SK-N-SH treated with all-trans-retinoic acid at 6 μM for 48 hours (cell line): ENCODE results near the gene FOXRED2.

Source experiments
- ATAC-seq: fragments of 200-7000 bp; cut with Tn5 transposase; 3 replicates; pipeline ENCODE4 v1.9.1; 2020; ENCODE audit warnings: mild to moderate bottlenecking, moderate library complexity
- ARNTL ChIP-seq: fragments of 450-650 bp; formaldehyde crosslinking; IDR thresholded peaks from 2 replicates; pipeline ENCODE4 v1.5.0; 2020; ENCODE audit warnings: low read depth, mild to moderate bottlenecking, moderate library complexity, borderline replicate concordance
- BACH2 ChIP-seq: fragments of 250-450 bp; sonication (Bioruptor Pico); IDR thresholded peaks from 2 replicates; pipeline ENCODE4 v1.9.0; 2021; ENCODE audit warnings: mild to moderate bottlenecking, borderline replicate concordance
- CSDC2 ChIP-seq: fragments of 250-450 bp; sonication (Bioruptor Pico); IDR thresholded peaks from 2 replicates; pipeline ENCODE4 v1.5.0; 2020; ENCODE audit warnings: mild to moderate bottlenecking, moderate library complexity
- ESRRG ChIP-seq: fragments of 250-450 bp; sonication (Bioruptor Pico); IDR thresholded peaks from 2 replicates; pipeline ENCODE4 v1.6.1; 2021; ENCODE audit warnings: mild to moderate bottlenecking
- ISL1 ChIP-seq: fragments of 250-450 bp; sonication (Bioruptor Pico); IDR thresholded peaks from 2 replicates; pipeline ENCODE4 v2.1.2; 2022; ENCODE audit warnings: mild to moderate bottlenecking, moderate library complexity
- PPARA ChIP-seq: fragments of 250-450 bp; sonication (Bioruptor Pico); IDR thresholded peaks from 2 replicates; pipeline ENCODE4 v1.5.0; 2020; ENCODE audit warnings: mild to moderate bottlenecking, borderline replicate concordance
- SNAI2 ChIP-seq: fragments of 250-450 bp; sonication (Bioruptor Pico); IDR thresholded peaks from 2 replicates; pipeline ENCODE4 v1.5.0; 2020; ENCODE audit warnings: mild to moderate bottlenecking, moderate library complexity
- TOX ChIP-seq: fragments of 250-450 bp; sonication (Bioruptor Pico); IDR thresholded peaks from 2 replicates; pipeline ENCODE4 v1.8.0; 2021; ENCODE audit warnings: mild to moderate bottlenecking, moderate library complexity, borderline replicate concordance
- ZC3H10 ChIP-seq: fragments of 250-450 bp; sonication (Bioruptor Pico); IDR thresholded peaks from 2 replicates; pipeline ENCODE4 v1.5.1; 2021; ENCODE audit warnings: mild to moderate bottlenecking, moderate library complexity
- ZFP30 ChIP-seq: fragments of 450-650 bp; formaldehyde crosslinking; IDR thresholded peaks from 2 replicates; pipeline ENCODE4 v1.5.0; 2022; ENCODE audit warnings: mild to moderate bottlenecking, moderate library complexity
- ZNF70 ChIP-seq: fragments of 450-650 bp; formaldehyde crosslinking; IDR thresholded peaks from 2 replicates; pipeline ENCODE4 v1.5.0; 2020; ENCODE audit warnings: mild to moderate bottlenecking, moderate library complexity
- ZNF8 ChIP-seq: fragments of 450-650 bp; formaldehyde crosslinking; IDR thresholded peaks from 2 replicates; pipeline ENCODE4 v1.5.0; 2020; ENCODE audit warnings: mild to moderate bottlenecking, moderate library complexity
- TF ChIP-seq, protein P1 (sequence below): fragments of 250-450 bp; sonication (Bioruptor Pico); IDR thresholded peaks from 2 replicates; pipeline ENCODE4 v1.5.1; 2020; ENCODE audit warnings: low read depth, mild to moderate bottlenecking, moderate library complexity
- TF ChIP-seq, protein P2 (sequence below): fragments of 250-450 bp; sonication (Bioruptor Pico); IDR thresholded peaks from 2 replicates; pipeline ENCODE4 v1.8.0; 2020; ENCODE audit warnings: mild to moderate bottlenecking, moderate library complexity, borderline replicate concordance
- TF ChIP-seq, protein P3 (sequence below): fragments of 250-450 bp; sonication (Bioruptor Pico); IDR thresholded peaks from 2 replicates; pipeline ENCODE4 v1.8.0; 2021; ENCODE audit warnings: low read depth, mild to moderate bottlenecking, moderate library complexity, borderline replicate concordance

The FOXRED2 gene

DNA sequence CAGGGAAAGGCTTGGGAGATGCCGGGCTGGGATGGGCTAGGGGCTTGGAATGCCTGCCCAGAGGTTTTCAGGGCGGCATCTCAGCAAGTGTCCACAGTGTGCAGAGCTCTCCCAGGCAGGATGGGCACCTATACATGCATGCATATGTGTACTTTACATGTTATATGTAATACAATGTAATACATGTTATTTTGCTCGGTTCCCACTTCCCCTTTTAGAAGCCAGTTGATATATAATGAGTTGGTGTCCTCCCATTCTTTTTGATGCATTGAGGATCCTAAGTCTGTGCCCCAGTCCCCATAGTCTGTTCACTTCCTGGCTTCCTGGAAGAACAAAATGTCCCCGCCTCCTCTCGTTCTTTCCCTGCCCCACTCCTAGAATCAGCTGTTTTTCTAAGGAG, 42.2 kb upstream of the FOXRED2 start:
- no peak for ATAC-seq
- TF ChIP-seq ZNF70 (CRISPR knock-in tag) (no peak), ZC3H10 (CRISPR knock-in tag) (no peak), ARNTL (CRISPR knock-in tag) (no peak), ESRRG (CRISPR knock-in tag) (no peak), ISL1 (no peak)
- TF ChIP-seq, protein P1, sequence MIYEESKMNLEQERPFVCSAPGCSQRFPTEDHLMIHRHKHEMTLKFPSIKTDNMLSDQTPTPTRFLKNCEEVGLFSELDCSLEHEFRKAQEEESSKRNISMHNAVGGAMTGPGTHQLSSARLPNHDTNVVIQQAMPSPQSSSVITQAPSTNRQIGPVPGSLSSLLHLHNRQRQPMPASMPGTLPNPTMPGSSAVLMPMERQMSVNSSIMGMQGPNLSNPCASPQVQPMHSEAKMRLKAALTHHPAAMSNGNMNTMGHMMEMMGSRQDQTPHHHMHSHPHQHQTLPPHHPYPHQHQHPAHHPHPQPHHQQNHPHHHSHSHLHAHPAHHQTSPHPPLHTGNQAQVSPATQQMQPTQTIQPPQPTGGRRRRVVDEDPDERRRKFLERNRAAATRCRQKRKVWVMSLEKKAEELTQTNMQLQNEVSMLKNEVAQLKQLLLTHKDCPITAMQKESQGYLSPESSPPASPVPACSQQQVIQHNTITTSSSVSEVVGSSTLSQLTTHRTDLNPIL (CRISPR knock-in tag), result no peak
- TF ChIP-seq, protein P2, sequence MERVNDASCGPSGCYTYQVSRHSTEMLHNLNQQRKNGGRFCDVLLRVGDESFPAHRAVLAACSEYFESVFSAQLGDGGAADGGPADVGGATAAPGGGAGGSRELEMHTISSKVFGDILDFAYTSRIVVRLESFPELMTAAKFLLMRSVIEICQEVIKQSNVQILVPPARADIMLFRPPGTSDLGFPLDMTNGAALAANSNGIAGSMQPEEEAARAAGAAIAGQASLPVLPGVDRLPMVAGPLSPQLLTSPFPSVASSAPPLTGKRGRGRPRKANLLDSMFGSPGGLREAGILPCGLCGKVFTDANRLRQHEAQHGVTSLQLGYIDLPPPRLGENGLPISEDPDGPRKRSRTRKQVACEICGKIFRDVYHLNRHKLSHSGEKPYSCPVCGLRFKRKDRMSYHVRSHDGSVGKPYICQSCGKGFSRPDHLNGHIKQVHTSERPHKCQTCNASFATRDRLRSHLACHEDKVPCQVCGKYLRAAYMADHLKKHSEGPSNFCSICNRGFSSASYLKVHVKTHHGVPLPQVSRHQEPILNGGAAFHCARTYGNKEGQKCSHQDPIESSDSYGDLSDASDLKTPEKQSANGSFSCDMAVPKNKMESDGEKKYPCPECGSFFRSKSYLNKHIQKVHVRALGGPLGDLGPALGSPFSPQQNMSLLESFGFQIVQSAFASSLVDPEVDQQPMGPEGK (CRISPR knock-in tag), result no peak

DNA sequence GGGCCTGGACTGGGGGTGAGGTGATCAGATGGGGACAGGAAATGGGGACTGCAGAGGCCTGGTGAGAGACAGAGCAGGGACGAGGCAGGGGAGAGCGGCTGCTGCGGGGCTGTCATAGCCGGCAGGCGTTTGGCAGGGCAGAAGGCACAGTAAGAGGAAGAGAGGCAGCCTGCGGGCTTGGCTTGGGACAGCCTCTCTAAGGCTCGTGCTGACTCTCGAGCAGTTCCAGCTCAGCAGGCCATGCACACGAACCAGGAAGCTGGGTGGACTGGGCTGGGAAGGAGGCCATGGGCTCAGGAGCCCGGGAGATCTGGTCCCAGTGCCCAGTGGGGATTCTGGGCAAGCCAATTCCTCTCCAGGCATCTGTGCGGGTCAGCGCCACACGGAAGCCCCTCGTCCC, 41.8 kb upstream of the FOXRED2 start:
- TF ChIP-seq ZC3H10 (CRISPR knock-in tag) (no peak), ESRRG (CRISPR knock-in tag) (no peak)
- no peak for ATAC-seq

DNA sequence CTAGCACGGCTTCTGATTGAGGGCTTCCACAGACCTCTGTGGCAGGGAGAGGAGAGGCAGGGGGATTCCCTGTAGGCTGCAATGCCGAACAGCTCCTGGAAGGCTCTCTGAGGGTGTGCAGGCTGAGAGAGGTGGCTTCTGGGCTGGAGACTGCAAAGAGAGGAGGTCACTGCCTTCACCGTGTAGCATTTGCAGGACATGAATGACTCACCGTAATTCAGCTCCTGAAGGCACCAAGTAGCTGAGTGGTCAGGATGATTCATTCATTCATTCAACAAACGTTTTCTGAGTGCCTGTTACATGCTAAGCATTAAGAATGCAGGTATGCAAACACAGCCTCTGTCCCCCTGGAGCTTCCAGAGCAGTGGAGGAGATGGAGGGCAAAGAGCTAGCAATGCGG, 40.1 kb upstream of the FOXRED2 start:
- no peak for TF ChIP-seq BACH2
- TF ChIP-seq, protein P2 (CRISPR knock-in tag), result no peak
- no peak for TF ChIP-seq TOX (CRISPR knock-in tag)
- peak; percentile 43 for ATAC-seq

DNA sequence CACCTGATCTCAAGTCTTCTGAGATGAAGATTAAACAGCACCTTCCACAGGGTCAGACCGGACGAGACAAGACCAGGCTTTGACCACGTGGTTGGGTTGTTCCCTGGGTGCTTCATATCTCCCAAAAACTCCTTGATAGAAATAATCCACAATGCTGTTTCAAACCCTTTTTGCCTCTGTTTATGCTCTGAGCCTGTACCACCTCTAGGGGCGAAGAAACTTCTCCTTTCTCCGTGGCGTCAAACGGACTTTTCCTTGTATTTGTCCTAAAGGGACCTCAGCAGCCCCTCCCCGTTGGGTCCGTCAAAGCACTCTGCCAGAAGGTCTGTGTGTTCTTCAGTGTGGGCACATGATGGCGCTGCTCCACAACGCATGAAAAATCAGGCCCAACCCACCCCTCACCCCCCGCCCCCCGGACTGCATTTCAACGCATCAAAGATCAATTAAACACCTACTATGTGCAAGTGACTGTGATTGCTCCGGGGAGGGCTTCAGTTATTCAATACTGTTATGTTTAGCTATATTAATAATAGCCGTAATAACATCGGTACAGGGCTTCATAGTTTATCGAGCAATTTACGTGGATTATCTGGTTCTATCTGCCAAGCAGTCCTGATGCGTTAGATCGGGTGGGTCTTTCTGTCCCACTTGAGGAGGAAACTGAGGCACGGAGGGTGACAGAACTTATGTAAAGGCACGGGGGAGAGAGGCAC, 39.4 kb upstream of the FOXRED2 start:
- TF ChIP-seq ESRRG (CRISPR knock-in tag), result no peak
- TF ChIP-seq, protein P1 (CRISPR knock-in tag), result no peak
- no peak for TF ChIP-seq PPARA (CRISPR knock-in tag)
- TF ChIP-seq, protein P2 (CRISPR knock-in tag), result no peak
- no peak for TF ChIP-seq CSDC2
- peak; percentile 78 for ATAC-seq

DNA sequence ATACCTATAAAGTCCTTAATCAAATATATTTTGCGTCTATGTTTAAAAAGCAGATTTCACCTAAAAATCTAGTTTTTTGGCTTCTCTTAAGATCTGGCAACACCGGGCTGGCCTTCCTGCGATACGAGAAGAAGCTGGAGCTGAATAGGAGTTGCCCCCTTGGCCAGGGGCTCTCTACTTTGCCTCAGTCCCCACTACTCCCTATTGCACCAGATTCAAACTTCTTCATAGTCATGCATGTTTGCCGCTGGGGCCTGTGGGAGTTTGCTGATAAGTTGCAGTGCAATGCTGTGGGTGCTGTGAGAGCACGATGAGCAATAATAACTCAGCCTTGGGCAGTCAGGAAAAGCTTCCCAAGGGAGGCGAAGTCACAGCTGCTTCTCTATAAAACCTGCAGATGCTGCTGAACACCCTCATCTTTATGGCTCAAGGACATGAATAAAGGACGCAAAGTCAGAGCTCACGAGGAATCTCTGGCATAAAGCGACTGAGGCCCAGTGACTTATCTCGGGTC, 37.3 kb upstream of the FOXRED2 start:
- TF ChIP-seq BACH2 (no peak), ZFP30 (CRISPR knock-in tag) (no peak), SNAI2 (CRISPR knock-in tag) (no peak), ZNF8 (CRISPR knock-in tag) (no peak), ISL1 (no peak), TOX (CRISPR knock-in tag) (no peak)
- TF ChIP-seq, protein P2 (CRISPR knock-in tag), result no peak
- TF ChIP-seq, protein P3, sequence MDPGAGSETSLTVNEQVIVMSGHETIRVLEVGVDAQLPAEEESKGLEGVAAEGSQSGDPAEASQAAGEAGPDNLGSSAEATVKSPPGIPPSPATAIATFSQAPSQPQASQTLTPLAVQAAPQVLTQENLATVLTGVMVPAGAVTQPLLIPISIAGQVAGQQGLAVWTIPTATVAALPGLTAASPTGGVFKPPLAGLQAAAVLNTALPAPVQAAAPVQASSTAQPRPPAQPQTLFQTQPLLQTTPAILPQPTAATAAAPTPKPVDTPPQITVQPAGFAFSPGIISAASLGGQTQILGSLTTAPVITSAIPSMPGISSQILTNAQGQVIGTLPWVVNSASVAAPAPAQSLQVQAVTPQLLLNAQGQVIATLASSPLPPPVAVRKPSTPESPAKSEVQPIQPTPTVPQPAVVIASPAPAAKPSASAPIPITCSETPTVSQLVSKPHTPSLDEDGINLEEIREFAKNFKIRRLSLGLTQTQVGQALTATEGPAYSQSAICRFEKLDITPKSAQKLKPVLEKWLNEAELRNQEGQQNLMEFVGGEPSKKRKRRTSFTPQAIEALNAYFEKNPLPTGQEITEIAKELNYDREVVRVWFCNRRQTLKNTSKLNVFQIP, result no peak
- ATAC-seq, result no peak
